ENCODE results near the gene ADAM15. TPM values are rescaled to one million over a fixed set of nuclear protein-coding genes. Genes with fewer than 3 reads are reported as not detected.

Gene ADAM15
- total RNA-seq, 1 donor from 2014 or later, result 382 TPM

GRCh38 chr1:155107309-155108264 lies 56.5 kb downstream of the ADAM15 start:
- peaks cover 8% of the 10 kb centered on the region for H3K27me3 Mint-ChIP-seq (ENCODE audit: unreplicated experiment)
- TF ChIP-seq, protein P1, sequence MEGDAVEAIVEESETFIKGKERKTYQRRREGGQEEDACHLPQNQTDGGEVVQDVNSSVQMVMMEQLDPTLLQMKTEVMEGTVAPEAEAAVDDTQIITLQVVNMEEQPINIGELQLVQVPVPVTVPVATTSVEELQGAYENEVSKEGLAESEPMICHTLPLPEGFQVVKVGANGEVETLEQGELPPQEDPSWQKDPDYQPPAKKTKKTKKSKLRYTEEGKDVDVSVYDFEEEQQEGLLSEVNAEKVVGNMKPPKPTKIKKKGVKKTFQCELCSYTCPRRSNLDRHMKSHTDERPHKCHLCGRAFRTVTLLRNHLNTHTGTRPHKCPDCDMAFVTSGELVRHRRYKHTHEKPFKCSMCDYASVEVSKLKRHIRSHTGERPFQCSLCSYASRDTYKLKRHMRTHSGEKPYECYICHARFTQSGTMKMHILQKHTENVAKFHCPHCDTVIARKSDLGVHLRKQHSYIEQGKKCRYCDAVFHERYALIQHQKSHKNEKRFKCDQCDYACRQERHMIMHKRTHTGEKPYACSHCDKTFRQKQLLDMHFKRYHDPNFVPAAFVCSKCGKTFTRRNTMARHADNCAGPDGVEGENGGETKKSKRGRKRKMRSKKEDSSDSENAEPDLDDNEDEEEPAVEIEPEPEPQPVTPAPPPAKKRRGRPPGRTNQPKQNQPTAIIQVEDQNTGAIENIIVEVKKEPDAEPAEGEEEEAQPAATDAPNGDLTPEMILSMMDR (IDR thresholded peaks at IDR 0.05; ENCODE audit: unreplicated experiment), result no peak
- no peak overlapping the region for H3K27ac Mint-ChIP-seq (ENCODE audit: unreplicated experiment)
- H3K36me3 Mint-ChIP-seq (ENCODE audit: low read depth, unreplicated experiment), result no peaks in the 10 kb centered on the region
- no peak overlapping the region for H3K4me3 Mint-ChIP-seq (ENCODE audit: unreplicated experiment)
- DNase-seq (ENCODE audit: low spot score), result no peak
- H3K4me1 Mint-ChIP-seq (ENCODE audit: unreplicated experiment), result peaks cover 23% of the 10 kb centered on the region
- no peaks in the 10 kb centered on the region for H3K9me3 Mint-ChIP-seq (ENCODE audit: unreplicated experiment)

GRCh38 chr1:155108296-155108695 lies 57.2 kb downstream of the ADAM15 start:
- no peaks in the 10 kb centered on the region for H3K9me3 Mint-ChIP-seq (ENCODE audit: unreplicated experiment)
- peaks cover 8% of the 10 kb centered on the region for H3K27me3 Mint-ChIP-seq (ENCODE audit: unreplicated experiment)
- DNase-seq (ENCODE audit: low spot score), result no peak
- H3K36me3 Mint-ChIP-seq (ENCODE audit: low read depth, unreplicated experiment), result no peaks in the 10 kb centered on the region
- no peak overlapping the region for H3K27ac Mint-ChIP-seq (ENCODE audit: unreplicated experiment)
- peaks cover 23% of the 10 kb centered on the region for H3K4me1 Mint-ChIP-seq (ENCODE audit: unreplicated experiment)
- TF ChIP-seq, protein P1 (IDR thresholded peaks at IDR 0.05; ENCODE audit: unreplicated experiment), result no peak
- H3K4me3 Mint-ChIP-seq (ENCODE audit: unreplicated experiment), result no peak overlapping the region

DNA sequence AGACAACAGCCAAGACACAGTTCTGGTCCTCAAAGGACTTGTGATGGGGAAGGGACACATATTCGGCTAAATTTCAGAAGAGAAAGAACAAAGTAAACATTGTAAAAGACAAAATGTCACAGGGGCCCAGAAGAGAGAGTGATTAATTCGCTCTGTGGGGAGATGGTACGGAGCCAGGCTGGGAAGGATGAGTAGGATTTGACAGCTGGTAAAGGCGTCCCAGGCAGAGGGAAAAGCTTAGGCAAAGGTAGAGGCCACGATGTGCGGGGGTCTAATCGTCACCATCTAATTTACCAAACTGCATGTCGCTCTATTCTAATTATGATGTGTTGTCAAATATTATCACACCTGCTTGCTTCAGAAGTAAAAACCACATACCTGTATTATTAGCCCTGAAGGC lies 59.3 kb downstream of the ADAM15 start:
- Mint-ChIP-seq H3K27ac (ENCODE audit: unreplicated experiment) (no peak overlapping the region), H3K4me3 (ENCODE audit: unreplicated experiment) (no peak overlapping the region), H3K36me3 (ENCODE audit: low read depth, unreplicated experiment) (no peaks in the 10 kb centered on the region), H3K27me3 (ENCODE audit: unreplicated experiment) (peaks cover 7% of the 10 kb centered on the region), H3K4me1 (ENCODE audit: unreplicated experiment) (peaks cover 16% of the 10 kb centered on the region), H3K9me3 (ENCODE audit: unreplicated experiment) (no peaks in the 10 kb centered on the region)
- no peak for DNase-seq (ENCODE audit: low spot score)
- TF ChIP-seq, protein P1 (IDR thresholded peaks at IDR 0.05; ENCODE audit: unreplicated experiment), result no peak

- Mint-ChIP-seq H3K4me3 (ENCODE audit: unreplicated experiment) (no peak overlapping the region), H3K27me3 (ENCODE audit: unreplicated experiment) (peaks cover 4% of the 10 kb centered on the region), H3K27ac (ENCODE audit: unreplicated experiment) (no peak overlapping the region), H3K9me3 (ENCODE audit: unreplicated experiment) (no peaks in the 10 kb centered on the region), H3K36me3 (ENCODE audit: low read depth, unreplicated experiment) (no peaks in the 10 kb centered on the region), H3K4me1 (ENCODE audit: unreplicated experiment) (peaks cover 12% of the 10 kb centered on the region)
- DNase-seq (ENCODE audit: low spot score), result no peak
- TF ChIP-seq, protein P1 (IDR thresholded peaks at IDR 0.05; ENCODE audit: unreplicated experiment), result no peak
These were observed 59.7 kb downstream of the ADAM15 start for GRCh38 chr1:155110826-155111225.

Other genes starting within 250 kb of the ADAM15 start
- gene KCNN3, start 181.0 kb upstream of the ADAM15 start, total RNA-seq (ENCODE audit: unreplicated experiment), result 17.3 TPM
- 26.7 TPM for gene PMVK, start 114.6 kb upstream of the ADAM15 start, total RNA-seq (ENCODE audit: unreplicated experiment)
- gene PBXIP1, start 95.2 kb upstream of the ADAM15 start, total RNA-seq (ENCODE audit: unreplicated experiment), result 82.1 TPM
- 49.8 TPM for gene PYGO2, start 89.5 kb upstream of the ADAM15 start, total RNA-seq (ENCODE audit: unreplicated experiment)
- 915 TPM for gene SHC1, start 80.6 kb upstream of the ADAM15 start, total RNA-seq (ENCODE audit: unreplicated experiment)
- gene CKS1B, start 76.6 kb upstream of the ADAM15 start, total RNA-seq (ENCODE audit: unreplicated experiment), result 48.3 TPM
- 35.9 TPM for gene FLAD1, start 68.0 kb upstream of the ADAM15 start, total RNA-seq (ENCODE audit: unreplicated experiment)
- gene LENEP, start 57.7 kb upstream of the ADAM15 start, total RNA-seq (ENCODE audit: unreplicated experiment), result 0.82 TPM
- 23.3 TPM for gene ZBTB7B, start 48.5 kb upstream of the ADAM15 start, total RNA-seq (ENCODE audit: unreplicated experiment)
- gene DCST2, start 17.5 kb upstream of the ADAM15 start, total RNA-seq (ENCODE audit: unreplicated experiment), result 2.8 TPM
- gene DCST1, start 17.5 kb upstream of the ADAM15 start, total RNA-seq (ENCODE audit: unreplicated experiment), result not detected
- 25.2 TPM for gene EFNA4, start 12.4 kb downstream of the ADAM15 start, total RNA-seq (ENCODE audit: unreplicated experiment)
- gene EFNA3, start 27.5 kb downstream of the ADAM15 start, total RNA-seq (ENCODE audit: unreplicated experiment), result 9.6 TPM
- 413 TPM for gene EFNA1, start 76.6 kb downstream of the ADAM15 start, total RNA-seq (ENCODE audit: unreplicated experiment)
- gene SLC50A1, start 84.5 kb downstream of the ADAM15 start, total RNA-seq (ENCODE audit: unreplicated experiment), result 43.9 TPM
- 39.2 TPM for gene DPM3, start 89.2 kb downstream of the ADAM15 start, total RNA-seq (ENCODE audit: unreplicated experiment)
- 173 TPM for gene KRTCAP2, start 122.0 kb downstream of the ADAM15 start, total RNA-seq (ENCODE audit: unreplicated experiment)
- 8.5 TPM for gene TRIM46, start 122.5 kb downstream of the ADAM15 start, total RNA-seq (ENCODE audit: unreplicated experiment)
- gene THBS3, start 156.6 kb downstream of the ADAM15 start, total RNA-seq (ENCODE audit: unreplicated experiment), result 35.5 TPM
- gene MTX1, start 157.4 kb downstream of the ADAM15 start, total RNA-seq (ENCODE audit: unreplicated experiment), result 38.8 TPM
- 54.1 TPM for gene ENTREP3, start 204.2 kb downstream of the ADAM15 start, total RNA-seq (ENCODE audit: unreplicated experiment)
- gene SCAMP3, start 211.0 kb downstream of the ADAM15 start, total RNA-seq (ENCODE audit: unreplicated experiment), result 54.9 TPM
- 62.8 TPM for gene CLK2, start 222.2 kb downstream of the ADAM15 start, total RNA-seq (ENCODE audit: unreplicated experiment)
- gene HCN3, start 226.1 kb downstream of the ADAM15 start, total RNA-seq (ENCODE audit: unreplicated experiment), result 7.3 TPM